HUES48 (cell line): ENCODE measurements around the gene RASGRP3.

Experiments used
- H3K27ac ChIP-seq: one replicate; pipeline ENCODE4 v1.7.0; 2013; ENCODE audit warnings: low read depth, low read length, inconsistent platforms
- H3K27me3 ChIP-seq: 2 replicates; pipeline ENCODE4 v1.6.1; 2013; ENCODE audit warnings: mild to moderate bottlenecking, low read length; ENCODE audit not compliant: control insufficient read depth, insufficient read depth
- H3K36me3 ChIP-seq: 2 replicates; pipeline ENCODE4 v1.6.1; 2013; ENCODE audit warnings: low read length; ENCODE audit not compliant: control insufficient read depth, insufficient read depth
- H3K4me1 ChIP-seq: 2 replicates; pipeline ENCODE4 v1.6.1; 2013; ENCODE audit warnings: mild to moderate bottlenecking, low read length; ENCODE audit not compliant: control insufficient read depth, insufficient read depth
- H3K4me3 ChIP-seq: 2 replicates; pipeline ENCODE4 v1.5.1; 2013; ENCODE audit warnings: mild to moderate bottlenecking, low read depth, low read length
- H3K9ac ChIP-seq: 2 replicates; pipeline ENCODE4 v1.6.1; 2013; ENCODE audit warnings: mild to moderate bottlenecking, low read depth, low read length, moderate library complexity
- H3K9me3 ChIP-seq: 2 replicates; pipeline ENCODE4 v1.6.1; 2013; ENCODE audit warnings: low read length; ENCODE audit not compliant: control insufficient read depth, insufficient read depth

Gene RASGRP3

GRCh38 chr2:33528441-33528950, 52.0 kb downstream of the RASGRP3 start:
- Histone ChIP-seq H3K27me3 (no peaks in the 10 kb centered on the region), H3K4me1 (no peaks in the 10 kb centered on the region), H3K4me3 (no peak overlapping the region), H3K27ac (no peak overlapping the region), H3K9ac (no peak overlapping the region), H3K9me3 (no peaks in the 10 kb centered on the region), H3K36me3 (no peaks in the 10 kb centered on the region)

GRCh38 chr2:33529771-33530481, 53.5 kb downstream of the RASGRP3 start:
- Histone ChIP-seq H3K36me3 (no peaks in the 10 kb centered on the region), H3K27ac (no peak overlapping the region), H3K4me3 (no peak overlapping the region), H3K27me3 (no peaks in the 10 kb centered on the region), H3K9ac (no peak overlapping the region), H3K9me3 (no peaks in the 10 kb centered on the region), H3K4me1 (no peaks in the 10 kb centered on the region)

- Histone ChIP-seq H3K9ac (no peak overlapping the region), H3K27ac (no peak overlapping the region), H3K27me3 (no peaks in the 10 kb centered on the region), H3K4me1 (no peaks in the 10 kb centered on the region), H3K36me3 (no peaks in the 10 kb centered on the region), H3K9me3 (no peaks in the 10 kb centered on the region), H3K4me3 (no peak overlapping the region)
These were observed 54.5 kb downstream of the RASGRP3 start for GRCh38 chr2:33530690-33531548.

- no peaks in the 10 kb centered on the region for H3K9me3 ChIP-seq
- no peaks in the 10 kb centered on the region for H3K36me3 ChIP-seq
- H3K9ac ChIP-seq: no peak overlapping the region
- H3K4me1 ChIP-seq: no peaks in the 10 kb centered on the region
- H3K27me3 ChIP-seq: no peaks in the 10 kb centered on the region
- no peak overlapping the region for H3K27ac ChIP-seq
- no peak overlapping the region for H3K4me3 ChIP-seq
These were observed 55.2 kb downstream of the RASGRP3 start for GRCh38 chr2:33531549-33532059.

DNA sequence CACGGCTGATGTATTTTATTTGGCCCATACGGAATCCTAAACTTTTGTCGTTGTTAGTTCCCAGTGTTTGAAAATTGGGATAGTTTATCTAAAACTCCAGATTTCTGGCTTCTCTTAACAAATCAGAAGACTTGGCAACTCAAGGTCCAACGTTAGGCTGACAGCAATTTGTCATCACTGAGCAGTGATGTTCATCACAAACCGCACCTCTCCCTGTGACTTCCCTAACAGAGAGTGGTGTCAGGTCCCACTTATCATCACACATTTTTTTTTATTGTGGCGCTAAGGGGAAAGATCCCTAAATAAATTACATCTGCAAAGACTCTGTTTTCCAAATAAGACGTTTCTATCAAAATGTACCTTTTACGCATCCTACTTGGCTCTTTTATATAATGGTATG, 55.7 kb downstream of the RASGRP3 start:
- H3K9me3 ChIP-seq: no peaks in the 10 kb centered on the region
- H3K36me3 ChIP-seq: no peaks in the 10 kb centered on the region
- H3K27ac ChIP-seq: no peak overlapping the region
- no peak overlapping the region for H3K4me3 ChIP-seq
- H3K4me1 ChIP-seq: no peaks in the 10 kb centered on the region
- H3K27me3 ChIP-seq: no peaks in the 10 kb centered on the region
- H3K9ac ChIP-seq: no peak overlapping the region

- Histone ChIP-seq H3K36me3 (no peaks in the 10 kb centered on the region), H3K4me3 (no peak overlapping the region), H3K9ac (no peak overlapping the region), H3K27me3 (no peaks in the 10 kb centered on the region), H3K27ac (no peak overlapping the region), H3K4me1 (no peaks in the 10 kb centered on the region), H3K9me3 (no peaks in the 10 kb centered on the region)
These were observed 56.5 kb downstream of the RASGRP3 start for GRCh38 chr2:33532966-33533365.

DNA sequence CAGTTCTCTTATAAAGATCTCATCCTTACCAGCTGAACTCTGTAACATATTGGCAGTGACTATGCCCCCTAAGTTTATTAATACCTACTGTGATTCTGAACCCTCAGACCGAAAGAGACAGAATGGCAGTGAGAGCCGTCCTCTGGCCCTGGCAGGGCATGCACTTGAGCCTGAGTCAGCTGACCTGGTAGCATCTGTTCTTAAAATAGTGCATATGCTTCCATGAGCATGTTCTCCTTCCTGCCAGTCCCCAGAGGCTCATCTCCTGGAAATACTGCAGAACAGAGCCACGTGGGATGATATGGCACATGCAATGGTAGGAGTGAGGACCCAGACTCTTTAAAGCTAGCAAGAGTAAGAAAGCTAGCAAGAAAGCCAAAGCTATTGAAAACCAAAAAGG, 59.0 kb downstream of the RASGRP3 start:
- no peak overlapping the region for H3K27ac ChIP-seq
- no peaks in the 10 kb centered on the region for H3K27me3 ChIP-seq
- no peak overlapping the region for H3K9ac ChIP-seq
- H3K36me3 ChIP-seq: no peaks in the 10 kb centered on the region
- no peak overlapping the region for H3K4me3 ChIP-seq
- no peaks in the 10 kb centered on the region for H3K9me3 ChIP-seq
- peaks cover 6% of the 10 kb centered on the region for H3K4me1 ChIP-seq

- Histone ChIP-seq H3K4me1 (peaks cover 11% of the 10 kb centered on the region), H3K27ac (no peak overlapping the region), H3K9me3 (no peaks in the 10 kb centered on the region), H3K27me3 (no peaks in the 10 kb centered on the region), H3K36me3 (no peaks in the 10 kb centered on the region), H3K4me3 (no peak overlapping the region), H3K9ac (no peak overlapping the region)
These were observed 64.8 kb downstream of the RASGRP3 start for GRCh38 chr2:33541243-33541642.

- H3K4me1 ChIP-seq: peaks cover 7% of the 10 kb centered on the region
- H3K36me3 ChIP-seq: no peaks in the 10 kb centered on the region
- H3K9ac ChIP-seq: no peak overlapping the region
- no peaks in the 10 kb centered on the region for H3K9me3 ChIP-seq
- H3K4me3 ChIP-seq: no peak overlapping the region
- H3K27ac ChIP-seq: no peak overlapping the region
- H3K27me3 ChIP-seq: no peaks in the 10 kb centered on the region
These were observed 73.8 kb downstream of the RASGRP3 start for GRCh38 chr2:33550206-33550605.

- H3K36me3 ChIP-seq: no peaks in the 10 kb centered on the region
- H3K4me3 ChIP-seq: no peak overlapping the region
- no peaks in the 10 kb centered on the region for H3K27me3 ChIP-seq
- peaks cover 12% of the 10 kb centered on the region for H3K4me1 ChIP-seq
- H3K9me3 ChIP-seq: no peaks in the 10 kb centered on the region
- H3K9ac ChIP-seq: no peak overlapping the region
- no peak overlapping the region for H3K27ac ChIP-seq
These were observed 76.5 kb downstream of the RASGRP3 start for GRCh38 chr2:33552758-33553461.
